Uterus (tissue), 4 donors: ENCODE data around the gene COL23A1. TPM values are rescaled to one million over a fixed set of nuclear protein-coding genes. Genes with fewer than 3 reads are reported as not detected.

ENCODE experiments used
- DNase-seq, 2 donors: peaks; one replicate each; pipeline ENCODE4 v3.0.0-alpha.2; 2019 to 2020
- H3K27ac ChIP-seq, 2 donors: fragments of 200-600 bp; sonication (generic); 1 replicate in 1 of 2; 2 replicates in 1 of 2; pipeline ENCODE4 v1.5.1; 2016 to 2018
- H3K27me3 ChIP-seq, 2 donors: fragments of 200-600 bp; sonication (generic); one replicate each; pipeline ENCODE4 v1.5.1; 2018 to 2019; ENCODE audit warnings: control low read depth in 1 of 2
- H3K36me3 ChIP-seq, 2 donors: fragments of 200-600 bp; sonication (generic); one replicate each; pipeline ENCODE4 v1.5.1; 2019; ENCODE audit warnings: control low read depth in 1 of 2
- H3K4me1 ChIP-seq, 2 donors: fragments of 200-600 bp; sonication (generic); one replicate each; pipeline ENCODE4 v1.5.1; 2018 to 2019; ENCODE audit warnings: control low read depth in 1 of 2
- H3K4me3 ChIP-seq, 2 donors: fragments of 200-600 bp; sonication (generic); 1 replicate in 1 of 2; 2 replicates in 1 of 2; pipeline ENCODE4 v1.5.1; 2018 to 2019; ENCODE audit warnings: mild to moderate bottlenecking in 1 of 2
- H3K9me3 ChIP-seq, 2 donors: fragments of 200-600 bp; sonication (generic); one replicate each; pipeline ENCODE4 v1.5.1; 2019; ENCODE audit warnings: control low read depth in 1 of 2
- POLR2A ChIP-seq, 2 donors: fragments of 450-650 bp; IDR thresholded peaks; one replicate each; pipeline ENCODE4 v1.6.1; 2016; ENCODE audit warnings: antibody characterized with exemption in 2 of 2, mild to moderate bottlenecking in 1 of 2, moderate library complexity in 1 of 2
- intact Hi-C: fragments of 100-400 bp; cut with DNase I; formaldehyde crosslinking; loops from one replicate; pipeline ENCODE4 v1.15.1; 2023; ENCODE audit warnings: low total_unique reads
- total RNA-seq, 4 donors: library from RNA; depleted of rRNA in 3 of 4; stranded (reverse); fragments of >200 nt in 3 of 4; gene quantifications; one replicate each; pipeline versions ENCODE4 v1.1.0 to v1.2.4, GENCODE V29; 2014 to 2023
- TF ChIP-seq, protein P1 (sequence below), 4 experiments: fragments of 200-600 bp in 2 of 4; fragments of 450-650 bp in 2 of 4; sonication (generic) in 2 of 4; IDR thresholded peaks; one replicate each; pipeline ENCODE4 v1.5.1; 2016 to 2019; ENCODE audit warnings: antibody characterized with exemption in 4 of 4, mild to moderate bottlenecking in 2 of 4, moderate library complexity in 1 of 4
- donor health status: DM: yes; HTN: yes; CAD: no.

Gene COL23A1
- total RNA-seq, 4 donors from 2014 or later: 0.85 to 7.6 (median 2.0) TPM; not detected in 1

- Histone ChIP-seq H3K4me3 (no peak overlapping the region), H3K4me1 (no peaks in the 10 kb centered on the region), H3K36me3 (no peaks in the 10 kb centered on the region), H3K27me3 (no peaks in the 10 kb centered on the region), H3K27ac (no peak overlapping the region), H3K9me3 (no peaks in the 10 kb centered on the region)
- TF ChIP-seq POLR2A (IDR thresholded peaks at IDR 0.05): no peak
- DNase-seq: no peak
- intact Hi-C loops: no loop called here
These were observed 174.8 kb downstream of the COL23A1 start for GRCh38 chr5:178415353-178415752.

GRCh38 chr5:178413988-178414387 is 176.2 kb downstream of the COL23A1 start:
- no peak for DNase-seq
- no peak overlapping the region for H3K27ac ChIP-seq
- H3K36me3 ChIP-seq: no peaks in the 10 kb centered on the region
- intact Hi-C loops: no loop called here
- no peaks in the 10 kb centered on the region for H3K4me1 ChIP-seq
- no peaks in the 10 kb centered on the region for H3K27me3 ChIP-seq
- H3K4me3 ChIP-seq: no peak overlapping the region
- H3K9me3 ChIP-seq: no peaks in the 10 kb centered on the region
- no peak for TF ChIP-seq POLR2A (IDR thresholded peaks at IDR 0.05)
- TF ChIP-seq, protein P1, sequence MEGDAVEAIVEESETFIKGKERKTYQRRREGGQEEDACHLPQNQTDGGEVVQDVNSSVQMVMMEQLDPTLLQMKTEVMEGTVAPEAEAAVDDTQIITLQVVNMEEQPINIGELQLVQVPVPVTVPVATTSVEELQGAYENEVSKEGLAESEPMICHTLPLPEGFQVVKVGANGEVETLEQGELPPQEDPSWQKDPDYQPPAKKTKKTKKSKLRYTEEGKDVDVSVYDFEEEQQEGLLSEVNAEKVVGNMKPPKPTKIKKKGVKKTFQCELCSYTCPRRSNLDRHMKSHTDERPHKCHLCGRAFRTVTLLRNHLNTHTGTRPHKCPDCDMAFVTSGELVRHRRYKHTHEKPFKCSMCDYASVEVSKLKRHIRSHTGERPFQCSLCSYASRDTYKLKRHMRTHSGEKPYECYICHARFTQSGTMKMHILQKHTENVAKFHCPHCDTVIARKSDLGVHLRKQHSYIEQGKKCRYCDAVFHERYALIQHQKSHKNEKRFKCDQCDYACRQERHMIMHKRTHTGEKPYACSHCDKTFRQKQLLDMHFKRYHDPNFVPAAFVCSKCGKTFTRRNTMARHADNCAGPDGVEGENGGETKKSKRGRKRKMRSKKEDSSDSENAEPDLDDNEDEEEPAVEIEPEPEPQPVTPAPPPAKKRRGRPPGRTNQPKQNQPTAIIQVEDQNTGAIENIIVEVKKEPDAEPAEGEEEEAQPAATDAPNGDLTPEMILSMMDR (IDR thresholded peaks at IDR 0.05): no peak

GRCh38 chr5:178411083-178411482 is 179.1 kb downstream of the COL23A1 start:
- TF ChIP-seq, protein P1 (IDR thresholded peaks at IDR 0.05): no peak
- no peak for TF ChIP-seq POLR2A (IDR thresholded peaks at IDR 0.05)
- DNase-seq: no peak
- intact Hi-C loops: no loop called here

GRCh38 chr5:178407646-178408045 is 182.5 kb downstream of the COL23A1 start:
- Histone ChIP-seq H3K4me3 (no peak overlapping the region), H3K27me3 (no peaks in the 10 kb centered on the region), H3K36me3 (no peaks in the 10 kb centered on the region), H3K9me3 (no peaks in the 10 kb centered on the region), H3K27ac (no peak overlapping the region), H3K4me1 (no peaks in the 10 kb centered on the region)
- TF ChIP-seq, protein P1 (IDR thresholded peaks at IDR 0.05): no peak
- TF ChIP-seq POLR2A (IDR thresholded peaks at IDR 0.05): no peak
- intact Hi-C loops: no loop called here
- DNase-seq: no peak

More at GRCh38 chr5:178411083-178411482, 179.1 kb downstream of the COL23A1 start:
- no peak overlapping the region for H3K27ac ChIP-seq
- H3K9me3 ChIP-seq: no peaks in the 10 kb centered on the region
- no peaks in the 10 kb centered on the region for H3K36me3 ChIP-seq
- H3K4me3 ChIP-seq: no peak overlapping the region
- H3K4me1 ChIP-seq: no peaks in the 10 kb centered on the region
- H3K27me3 ChIP-seq: no peaks in the 10 kb centered on the region

- no peaks in the 10 kb centered on the region for H3K36me3 ChIP-seq
- H3K4me1 ChIP-seq: no peaks in the 10 kb centered on the region
- no peak overlapping the region for H3K4me3 ChIP-seq
- DNase-seq: no peak
- intact Hi-C loops: no loop called here
- no peaks in the 10 kb centered on the region for H3K9me3 ChIP-seq
- no peaks in the 10 kb centered on the region for H3K27me3 ChIP-seq
- no peak overlapping the region for H3K27ac ChIP-seq
- no peak for TF ChIP-seq POLR2A (IDR thresholded peaks at IDR 0.05)
- TF ChIP-seq, protein P1 (IDR thresholded peaks at IDR 0.05): no peak
These were observed 185.2 kb downstream of the COL23A1 start for GRCh38 chr5:178404987-178405386.
